KMS-11 (cell line): ENCODE measurements around the gene TAB2.

Experiments used
- H2AFZ ChIP-seq: fragments of 200-600 bp; sonication (generic); 2 replicates; pipeline ENCODE4 v1.6.1; 2016; ENCODE audit warnings: antibody characterized with exemption, mixed run types, low read depth
- H3K27ac ChIP-seq: fragments of 200-600 bp; sonication (generic); 2 replicates; pipeline ENCODE4 v1.6.1; 2016; ENCODE audit warnings: mild to moderate bottlenecking, mixed run types
- H3K27me3 ChIP-seq: fragments of 200-600 bp; sonication (generic); 2 replicates; pipeline ENCODE4 v1.6.1; 2017; ENCODE audit warnings: mild to moderate bottlenecking, low read depth, mixed run types, moderate library complexity; ENCODE audit not compliant: insufficient read depth
- H3K36me3 ChIP-seq: fragments of 200-600 bp; sonication (generic); 2 replicates; pipeline ENCODE4 v1.6.1; 2017; ENCODE audit warnings: mild to moderate bottlenecking, mixed run types; ENCODE audit not compliant: insufficient read depth
- H3K4me1 ChIP-seq: fragments of 200-600 bp; sonication (generic); 2 replicates; pipeline ENCODE4 v1.6.1; 2016; ENCODE audit warnings: mild to moderate bottlenecking, low read depth, mixed run types; ENCODE audit not compliant: poor library complexity, severe bottlenecking
- H3K4me2 ChIP-seq: fragments of 200-600 bp; sonication (generic); 2 replicates; pipeline ENCODE4 v1.7.0; 2016; ENCODE audit warnings: mild to moderate bottlenecking, mixed run types
- H3K4me3 ChIP-seq: fragments of 200-600 bp; sonication (generic); IDR thresholded peaks from 2 replicates; pipeline ENCODE4 v1.6.1; 2017; ENCODE audit warnings: low read depth, low read length, mixed read lengths; ENCODE audit not compliant: insufficient read depth
- H3K79me2 ChIP-seq: fragments of 200-600 bp; sonication (generic); 2 replicates; pipeline ENCODE4 v1.6.1; 2016; ENCODE audit warnings: low read depth, mixed run types; ENCODE audit not compliant: insufficient read depth
- H3K9ac ChIP-seq: fragments of 200-600 bp; sonication (generic); 2 replicates; pipeline ENCODE4 v1.6.1; 2016; ENCODE audit warnings: mild to moderate bottlenecking, mixed run types
- H4K20me1 ChIP-seq: fragments of 200-600 bp; sonication (generic); 2 replicates; pipeline ENCODE4 v1.6.1; 2016; ENCODE audit warnings: mild to moderate bottlenecking, mixed run types; ENCODE audit not compliant: insufficient read depth
- TF ChIP-seq, protein P1 (sequence below): fragments of 200-600 bp; sonication (generic); conservative IDR thresholded peaks from 2 replicates; pipeline ENCODE4 v1.6.1; 2017; ENCODE audit warnings: low read depth, mild to moderate bottlenecking, antibody characterized with exemption, low read length, moderate library complexity, mixed read lengths

The TAB2 gene

GRCh38 chr6:149360536-149360935 lies 43.0 kb downstream of the TAB2 start:
- Histone ChIP-seq H3K9ac (no peak overlapping the region), H3K4me3 (no peak overlapping the region), H2AFZ (no peak overlapping the region), H3K4me2 (no peak overlapping the region), H3K79me2 (peaks cover 8% of the 10 kb centered on the region; the same call in 1 of the 2 replicates), H3K27ac (no peak overlapping the region), H3K27me3 (no peaks in the 10 kb centered on the region), H3K36me3 (no peaks in the 10 kb centered on the region), H4K20me1 (peaks cover 14% of the 10 kb centered on the region; the same call in 1 of the 2 replicates), H3K4me1 (peaks cover 7% of the 10 kb centered on the region)
- TF ChIP-seq, protein P1, sequence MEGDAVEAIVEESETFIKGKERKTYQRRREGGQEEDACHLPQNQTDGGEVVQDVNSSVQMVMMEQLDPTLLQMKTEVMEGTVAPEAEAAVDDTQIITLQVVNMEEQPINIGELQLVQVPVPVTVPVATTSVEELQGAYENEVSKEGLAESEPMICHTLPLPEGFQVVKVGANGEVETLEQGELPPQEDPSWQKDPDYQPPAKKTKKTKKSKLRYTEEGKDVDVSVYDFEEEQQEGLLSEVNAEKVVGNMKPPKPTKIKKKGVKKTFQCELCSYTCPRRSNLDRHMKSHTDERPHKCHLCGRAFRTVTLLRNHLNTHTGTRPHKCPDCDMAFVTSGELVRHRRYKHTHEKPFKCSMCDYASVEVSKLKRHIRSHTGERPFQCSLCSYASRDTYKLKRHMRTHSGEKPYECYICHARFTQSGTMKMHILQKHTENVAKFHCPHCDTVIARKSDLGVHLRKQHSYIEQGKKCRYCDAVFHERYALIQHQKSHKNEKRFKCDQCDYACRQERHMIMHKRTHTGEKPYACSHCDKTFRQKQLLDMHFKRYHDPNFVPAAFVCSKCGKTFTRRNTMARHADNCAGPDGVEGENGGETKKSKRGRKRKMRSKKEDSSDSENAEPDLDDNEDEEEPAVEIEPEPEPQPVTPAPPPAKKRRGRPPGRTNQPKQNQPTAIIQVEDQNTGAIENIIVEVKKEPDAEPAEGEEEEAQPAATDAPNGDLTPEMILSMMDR: no peak

DNA sequence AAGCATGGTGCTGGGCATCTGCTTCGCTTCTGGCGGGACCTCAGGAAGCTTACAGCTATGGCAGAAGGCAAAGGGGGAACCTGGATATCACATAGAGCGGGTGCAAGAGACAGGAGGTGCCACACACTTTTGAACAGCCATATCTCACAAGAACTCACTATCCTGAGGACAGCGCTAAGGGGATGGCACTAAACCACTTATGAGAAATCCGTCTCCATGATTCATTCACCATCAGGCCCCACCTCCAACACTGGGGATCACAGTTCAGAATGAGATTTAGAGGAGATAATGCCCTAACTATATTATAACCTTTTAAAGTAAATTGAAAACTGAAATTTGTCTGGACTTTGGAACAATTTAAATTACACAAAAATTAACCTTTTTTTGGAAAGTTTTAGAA lies 44.8 kb downstream of the TAB2 start:
- Histone ChIP-seq H3K27ac (no peak overlapping the region), H4K20me1 (peaks cover 21% of the 10 kb centered on the region; the same call in 1 of the 2 replicates), H3K4me3 (no peak overlapping the region), H3K4me2 (no peak overlapping the region), H3K79me2 (peaks cover 8% of the 10 kb centered on the region; the same call in 1 of the 2 replicates), H2AFZ (no peak overlapping the region), H3K36me3 (no peaks in the 10 kb centered on the region), H3K4me1 (peaks cover 13% of the 10 kb centered on the region), H3K9ac (no peak overlapping the region), H3K27me3 (no peaks in the 10 kb centered on the region)
- TF ChIP-seq, protein P1: no peak

- Histone ChIP-seq H2AFZ (no peak overlapping the region), H3K4me3 (no peak overlapping the region), H3K27me3 (no peaks in the 10 kb centered on the region), H3K27ac (no peak overlapping the region), H3K9ac (no peak overlapping the region), H3K36me3 (no peaks in the 10 kb centered on the region), H3K79me2 (peaks cover 8% of the 10 kb centered on the region; the same call in 1 of the 2 replicates), H3K4me2 (no peak overlapping the region), H4K20me1 (peaks cover 21% of the 10 kb centered on the region; the same call in 1 of the 2 replicates), H3K4me1 (peaks cover 14% of the 10 kb centered on the region)
- TF ChIP-seq, protein P1: no peak
Measured at GRCh38 chr6:149363154-149363553, 45.6 kb downstream of the TAB2 start.

DNA sequence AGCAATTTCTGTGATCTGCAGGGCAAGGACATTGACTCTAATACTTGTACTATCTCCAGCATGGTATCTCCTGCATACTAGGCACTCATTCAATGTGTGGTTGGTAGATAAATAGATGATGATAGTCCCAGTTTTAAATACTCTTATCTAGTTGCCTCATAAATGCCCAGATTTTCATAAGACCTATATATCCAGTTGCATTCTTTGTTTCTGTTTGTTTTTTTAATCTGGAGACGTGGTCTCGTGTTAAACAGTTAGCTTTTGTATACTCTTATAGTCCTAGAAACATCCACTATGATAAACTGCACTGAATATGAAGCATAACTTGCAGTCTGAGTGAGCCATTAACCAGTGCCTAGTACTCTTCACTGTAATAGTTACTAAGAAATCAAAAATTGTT lies 47.0 kb downstream of the TAB2 start:
- no peaks in the 10 kb centered on the region for H3K36me3 ChIP-seq
- peaks cover 13% of the 10 kb centered on the region; the same call in 1 of the 2 replicates for H4K20me1 ChIP-seq
- no peak overlapping the region for H3K4me2 ChIP-seq
- peaks cover 22% of the 10 kb centered on the region for H3K4me1 ChIP-seq
- no peak overlapping the region for H3K27ac ChIP-seq
- H3K27me3 ChIP-seq: no peaks in the 10 kb centered on the region
- H3K9ac ChIP-seq: no peak overlapping the region
- H2AFZ ChIP-seq: no peak overlapping the region
- TF ChIP-seq, protein P1: no peak
- peaks cover 8% of the 10 kb centered on the region; the same call in 1 of the 2 replicates for H3K79me2 ChIP-seq
- no peak overlapping the region for H3K4me3 ChIP-seq
